Activated CD8-positive, alpha-beta memory T cell treated with anti-CD3 and anti-CD28 coated beads for 24 hours (primary cell): Measurements from ENCODE around the gene IRF8.
"Not testable (repeated sequence)": the region's sequence is repeated elsewhere in the genome, so short reads cannot be mapped to it uniquely, and the experiment has no call there.

Experiments used
- DNase-seq: peaks from one replicate; pipeline ENCODE4 v3.0.0-alpha.2; 2020

The IRF8 gene

GRCh38 chr16:85897382-85897781 lies 1.6 kb upstream of the IRF8 start:
- DNase-seq, result peak; percentile 38

- no peak for DNase-seq
Observed at GRCh38 chr16:85899444-85899843, 482 bp downstream of the IRF8 start.

DNA sequence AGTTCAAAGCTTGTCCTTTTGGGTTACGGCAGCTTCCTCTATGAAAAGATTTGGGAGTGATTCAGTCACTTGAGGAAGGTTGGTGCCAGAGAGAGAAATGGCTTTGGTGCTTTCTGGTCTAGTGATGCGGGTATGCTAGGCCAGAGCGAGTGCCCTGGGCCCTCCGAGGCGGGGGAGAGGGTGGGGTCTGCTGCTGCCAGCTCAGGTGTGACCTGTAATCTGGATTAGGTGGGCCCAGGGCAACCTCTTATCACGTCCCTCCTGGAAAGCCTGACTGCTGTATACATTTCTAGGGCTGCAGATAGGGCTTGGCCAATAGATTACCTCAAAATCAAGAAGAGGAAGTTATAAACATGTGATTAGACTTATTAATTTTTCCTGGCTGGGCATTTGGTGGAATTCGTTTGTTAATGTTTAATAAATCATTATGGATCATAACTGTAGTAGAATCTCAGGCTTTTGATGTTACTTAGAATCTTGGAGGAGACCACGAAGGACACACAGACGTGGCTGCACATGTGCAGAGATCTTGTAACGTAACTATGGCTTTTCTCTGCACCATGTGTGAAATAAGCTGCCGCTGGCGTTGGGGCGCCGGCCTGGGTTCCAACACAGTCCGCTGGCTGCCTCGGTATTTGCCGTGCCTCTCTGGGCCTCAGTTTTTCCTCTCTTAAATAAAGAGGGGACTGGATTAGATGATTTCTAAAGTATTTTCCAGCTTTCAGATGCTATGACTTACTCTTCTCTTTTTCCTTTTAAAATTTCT lies 1.2 kb downstream of the IRF8 start:
- no peak for DNase-seq

DNA sequence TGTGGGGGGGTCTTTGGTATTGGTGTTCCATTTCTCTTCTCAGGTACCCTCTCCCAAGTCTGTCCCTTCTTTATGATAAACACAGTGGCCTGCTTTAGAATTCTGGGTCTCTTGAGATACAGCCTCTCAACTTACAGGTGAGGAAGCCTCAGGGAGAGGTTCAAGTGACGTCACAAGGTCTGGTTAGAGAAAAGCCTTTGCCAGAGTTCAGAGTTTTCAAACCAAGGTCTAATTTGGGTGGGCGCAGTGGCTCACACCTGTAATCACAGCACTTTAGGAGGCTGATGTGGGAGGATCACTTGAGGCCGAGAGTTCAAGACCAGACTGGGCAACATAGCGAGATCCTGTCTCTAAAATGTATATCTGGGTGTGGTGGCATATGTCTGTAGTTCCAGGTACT lies 2.1 kb downstream of the IRF8 start:
- DNase-seq, result no peak

DNA sequence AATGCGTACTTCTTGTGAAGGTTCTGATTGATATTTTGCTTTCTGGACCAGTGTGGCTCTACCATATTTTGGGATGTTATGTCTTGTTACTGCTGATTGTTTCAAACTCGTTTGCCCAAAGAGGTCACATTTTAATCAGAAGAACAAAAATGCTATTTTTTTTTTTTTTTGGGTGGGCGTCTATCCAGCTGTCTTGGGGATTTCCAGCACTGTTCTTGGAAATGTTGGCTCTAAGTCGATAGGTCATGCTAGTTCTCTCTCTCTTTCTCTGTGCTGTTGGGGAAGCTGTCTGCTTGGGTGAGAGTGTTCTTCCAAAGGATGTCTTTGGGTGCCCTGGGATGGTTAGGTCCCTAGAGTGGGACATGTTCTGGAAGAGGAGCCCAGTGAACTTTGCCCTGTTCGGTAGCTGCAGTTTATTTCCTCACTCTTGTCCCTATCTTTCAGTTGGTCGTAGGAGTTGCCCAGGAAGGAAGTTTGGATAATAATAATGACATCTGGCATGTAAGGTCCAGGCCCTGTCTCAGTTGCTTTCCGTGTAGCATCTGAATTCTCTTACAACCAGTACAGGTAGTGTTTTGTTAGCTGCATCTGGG lies 2.9 kb downstream of the IRF8 start:
- no peak for DNase-seq

GRCh38 chr16:85902366-85903155 lies 3.6 kb downstream of the IRF8 start:
- DNase-seq, result peak; percentile 77

- DNase-seq, result no peak
Observed at GRCh38 chr16:85903559-85903958, 4.6 kb downstream of the IRF8 start.

DNA sequence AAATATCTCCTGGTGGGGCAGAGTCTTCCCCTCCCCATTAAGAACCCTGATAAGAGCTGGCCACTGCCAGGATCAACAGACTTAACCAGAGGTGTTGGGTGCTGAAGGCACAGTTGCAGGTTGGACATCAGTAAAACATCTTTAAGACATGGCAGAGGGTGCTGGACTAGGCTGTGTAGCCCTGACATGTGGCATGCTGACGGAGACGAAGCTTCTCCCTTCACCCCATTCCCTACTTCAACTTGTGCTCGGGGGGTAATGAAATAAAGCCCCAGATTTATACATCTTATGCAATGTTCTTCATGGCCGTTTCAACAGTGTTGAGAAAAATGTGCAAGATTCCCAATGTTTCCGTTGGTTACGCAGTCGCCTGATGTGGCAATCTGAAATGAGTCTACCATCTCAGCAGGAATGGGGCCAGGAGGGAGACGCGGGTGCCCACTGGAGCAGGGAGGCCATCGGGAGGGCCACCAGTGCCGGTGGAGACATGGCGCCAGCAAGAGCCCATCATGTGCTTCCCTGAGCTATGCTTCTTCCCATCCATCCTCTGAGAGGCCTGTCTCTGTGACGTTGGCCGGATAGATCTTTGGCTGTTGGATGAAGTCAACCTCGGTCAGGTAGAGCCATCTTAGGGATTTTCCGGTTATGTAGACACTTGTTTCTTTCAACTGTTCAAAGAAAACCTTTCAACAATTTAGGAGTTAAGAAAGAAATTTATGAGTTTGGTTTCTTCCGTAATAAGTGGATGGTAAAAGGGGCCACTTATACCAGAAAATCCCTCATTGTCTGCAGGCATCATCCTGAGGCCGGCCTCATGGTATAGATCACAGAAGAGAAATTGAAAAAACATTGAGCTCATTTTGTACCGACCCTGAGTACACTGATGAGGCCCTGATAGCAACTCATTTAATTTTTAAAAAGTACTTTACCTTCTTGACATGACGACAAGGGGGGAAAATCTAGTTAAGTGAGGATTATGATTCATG lies 6.4 kb downstream of the IRF8 start:
- DNase-seq, result no peak

DNA sequence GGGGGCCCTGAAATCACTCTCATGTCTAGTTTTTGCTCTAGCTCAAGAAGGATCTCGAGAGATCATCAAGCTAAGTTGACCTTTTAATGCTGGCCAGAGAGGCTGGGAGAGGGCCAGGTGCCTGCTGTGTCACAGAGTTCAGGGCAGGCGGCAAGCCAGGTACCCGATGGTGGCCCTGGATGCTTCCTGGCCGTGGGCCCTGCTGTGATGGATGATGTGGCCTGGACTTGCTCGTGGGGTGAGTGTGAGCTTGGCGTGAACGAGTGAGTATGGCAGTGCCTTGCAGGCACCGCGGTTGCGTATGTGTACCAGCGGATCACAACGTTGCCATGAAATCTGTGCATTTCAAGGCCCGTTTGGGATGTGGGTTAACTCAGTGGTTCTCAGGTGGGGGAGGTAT lies 7.4 kb downstream of the IRF8 start:
- no peak for DNase-seq

- not testable (repeated sequence) for DNase-seq
Observed at GRCh38 chr16:85907231-85907630, 8.3 kb downstream of the IRF8 start.

DNA sequence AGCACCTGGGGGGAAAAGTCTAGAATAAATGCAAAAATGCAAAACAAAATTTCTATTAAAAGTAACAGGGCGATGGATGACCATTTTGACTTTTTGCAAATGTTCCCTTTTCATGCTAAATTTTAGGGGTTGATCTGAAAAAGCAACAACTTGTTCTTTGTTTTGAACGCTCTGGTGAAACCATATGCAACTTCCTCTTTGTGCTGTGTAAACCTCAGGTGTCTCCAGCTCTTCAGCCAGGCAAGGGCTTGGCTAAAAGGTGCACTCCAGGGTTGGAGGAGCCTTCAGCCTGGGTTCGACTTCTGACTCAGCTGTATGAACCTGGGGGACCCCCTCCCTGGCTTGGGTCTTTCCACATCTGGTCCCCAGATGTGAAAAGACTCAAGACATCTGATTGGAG lies 9.5 kb downstream of the IRF8 start:
- DNase-seq, result no peak

- DNase-seq, result no peak
Observed at GRCh38 chr16:85908889-85909589, 10.1 kb downstream of the IRF8 start.

DNA sequence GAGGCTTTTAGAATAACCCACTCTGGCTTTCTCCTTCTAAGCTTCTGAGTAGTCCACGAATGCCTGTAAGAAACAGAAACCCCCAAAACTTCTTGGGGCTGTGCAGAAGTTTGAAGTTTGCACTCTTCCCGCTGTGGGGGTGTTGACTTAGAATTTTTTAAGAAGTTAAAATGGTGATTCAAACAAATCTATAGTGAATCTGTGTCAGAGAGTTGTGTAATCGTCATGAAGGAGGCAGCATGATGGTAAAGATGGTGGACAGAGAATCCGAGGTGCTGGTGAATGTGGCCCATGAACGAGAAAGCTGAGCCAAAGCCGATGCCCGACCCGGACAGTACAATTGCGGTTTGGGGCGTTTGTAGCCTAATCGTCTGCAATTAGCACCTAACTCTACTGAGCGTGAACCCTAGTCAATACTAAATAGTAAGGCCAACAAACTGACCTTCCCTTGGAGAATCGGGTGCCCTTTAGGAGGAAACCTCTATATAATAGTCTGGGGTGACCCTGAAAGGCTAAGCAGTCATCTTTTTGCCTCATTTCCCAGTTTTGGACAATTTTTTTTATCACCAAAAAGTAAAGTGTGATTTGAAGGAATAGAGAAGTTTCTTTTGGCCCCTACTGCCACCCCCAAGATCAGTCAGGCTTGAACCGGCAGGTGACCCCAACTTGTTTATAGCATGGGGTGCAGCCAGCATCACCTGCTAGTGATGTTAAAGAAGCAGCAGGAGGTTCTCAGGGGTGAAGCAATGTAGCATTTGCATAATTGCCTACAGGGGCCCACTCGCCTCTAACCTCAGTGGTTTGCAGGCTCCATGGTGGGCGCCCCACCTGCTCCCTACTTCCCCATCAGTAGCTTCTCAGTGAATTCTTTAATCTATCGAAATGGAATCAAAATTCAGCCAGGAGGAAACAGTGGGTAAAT lies 11.2 kb downstream of the IRF8 start:
- no peak for DNase-seq

DNA sequence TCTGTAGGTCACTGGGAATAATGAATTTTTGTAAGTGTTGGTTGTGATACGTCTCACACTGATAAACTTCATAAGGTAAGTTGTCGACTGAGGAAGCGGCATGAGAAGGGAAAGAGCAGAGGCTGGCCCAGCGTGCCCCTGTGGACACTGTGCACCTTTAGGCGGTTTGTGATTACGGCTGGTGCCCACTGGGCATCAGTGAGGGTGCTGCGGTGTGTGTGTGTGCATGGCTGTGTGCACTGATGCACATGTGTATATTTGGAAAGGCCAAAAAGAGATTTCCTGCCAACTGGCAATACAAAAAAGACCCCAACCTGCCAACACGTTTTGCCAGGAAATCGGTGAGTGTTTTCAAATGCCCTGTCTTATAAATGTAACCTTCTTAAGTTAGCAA lies 11.9 kb downstream of the IRF8 start:
- DNase-seq, result no peak

DNA sequence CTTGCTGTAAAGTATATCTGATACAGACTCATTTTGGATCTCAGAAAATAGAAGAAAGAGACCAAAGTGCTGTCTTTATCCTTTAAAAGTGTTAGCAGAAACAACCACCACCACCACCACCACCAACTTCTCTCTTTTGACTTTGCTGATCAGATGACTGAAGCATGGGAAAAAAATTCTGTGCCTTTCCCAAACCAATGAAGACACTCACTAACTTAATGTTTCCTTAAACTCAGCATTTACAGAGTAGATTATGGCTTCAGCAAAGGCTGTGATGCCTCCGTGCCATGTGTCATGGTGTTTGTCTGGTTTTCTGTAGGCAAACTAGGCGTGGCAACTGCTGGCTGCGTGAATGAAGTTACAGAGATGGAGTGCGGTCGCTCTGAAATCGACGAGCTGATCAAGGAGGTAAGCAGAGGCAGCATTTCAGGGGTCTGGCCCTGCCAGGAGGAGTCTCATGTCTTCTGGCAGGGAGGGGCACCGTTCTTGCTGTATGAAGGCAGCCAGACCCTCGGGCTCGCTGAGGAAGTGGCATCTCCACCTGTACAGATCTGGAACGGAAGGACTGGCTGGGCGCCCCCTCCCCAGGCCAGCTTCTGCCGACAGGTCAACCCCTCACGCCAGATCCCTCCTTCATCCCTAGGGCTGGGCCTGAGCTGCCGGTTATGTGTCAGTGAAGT lies 12.4 kb downstream of the IRF8 start:
- DNase-seq, result no peak

- DNase-seq, result no peak
Observed at GRCh38 chr16:85912211-85912974, 13.4 kb downstream of the IRF8 start.

DNA sequence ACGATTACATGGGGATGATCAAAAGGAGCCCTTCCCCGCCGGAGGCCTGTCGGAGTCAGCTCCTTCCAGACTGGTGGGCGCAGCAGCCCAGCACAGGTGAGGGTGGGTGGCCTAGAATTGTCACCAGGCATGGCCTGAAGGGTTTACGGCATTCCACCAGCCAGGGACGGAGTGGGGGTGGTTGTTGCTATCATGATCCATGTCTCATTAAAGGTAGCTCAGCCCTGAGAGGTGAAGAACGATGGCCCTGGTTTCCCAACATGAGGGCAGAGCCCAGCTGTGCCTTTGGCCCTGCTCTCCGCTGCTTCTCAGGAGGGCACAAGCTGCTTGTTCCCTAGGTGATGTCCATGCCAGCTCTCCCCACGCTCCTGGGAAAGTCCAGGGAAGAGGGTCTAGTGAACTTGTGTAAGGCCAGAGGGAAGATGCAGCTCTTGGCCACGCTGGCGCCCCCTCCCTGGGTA lies 14.2 kb downstream of the IRF8 start:
- no peak for DNase-seq

GRCh38 chr16:85913688-85914422 lies 14.9 kb downstream of the IRF8 start:
- DNase-seq, result no peak

GRCh38 chr16:85914423-85914794 lies 15.4 kb downstream of the IRF8 start:
- DNase-seq, result no peak
